Measurements from ENCODE around the gene PCDHA4. TPM values are rescaled to one million over a fixed set of nuclear protein-coding genes. Genes with fewer than 3 reads are reported as not detected.

PCDHA4 gene
- polyA plus RNA-seq (2012; ENCODE audit: insufficient read length, low read depth): not detected

DNA sequence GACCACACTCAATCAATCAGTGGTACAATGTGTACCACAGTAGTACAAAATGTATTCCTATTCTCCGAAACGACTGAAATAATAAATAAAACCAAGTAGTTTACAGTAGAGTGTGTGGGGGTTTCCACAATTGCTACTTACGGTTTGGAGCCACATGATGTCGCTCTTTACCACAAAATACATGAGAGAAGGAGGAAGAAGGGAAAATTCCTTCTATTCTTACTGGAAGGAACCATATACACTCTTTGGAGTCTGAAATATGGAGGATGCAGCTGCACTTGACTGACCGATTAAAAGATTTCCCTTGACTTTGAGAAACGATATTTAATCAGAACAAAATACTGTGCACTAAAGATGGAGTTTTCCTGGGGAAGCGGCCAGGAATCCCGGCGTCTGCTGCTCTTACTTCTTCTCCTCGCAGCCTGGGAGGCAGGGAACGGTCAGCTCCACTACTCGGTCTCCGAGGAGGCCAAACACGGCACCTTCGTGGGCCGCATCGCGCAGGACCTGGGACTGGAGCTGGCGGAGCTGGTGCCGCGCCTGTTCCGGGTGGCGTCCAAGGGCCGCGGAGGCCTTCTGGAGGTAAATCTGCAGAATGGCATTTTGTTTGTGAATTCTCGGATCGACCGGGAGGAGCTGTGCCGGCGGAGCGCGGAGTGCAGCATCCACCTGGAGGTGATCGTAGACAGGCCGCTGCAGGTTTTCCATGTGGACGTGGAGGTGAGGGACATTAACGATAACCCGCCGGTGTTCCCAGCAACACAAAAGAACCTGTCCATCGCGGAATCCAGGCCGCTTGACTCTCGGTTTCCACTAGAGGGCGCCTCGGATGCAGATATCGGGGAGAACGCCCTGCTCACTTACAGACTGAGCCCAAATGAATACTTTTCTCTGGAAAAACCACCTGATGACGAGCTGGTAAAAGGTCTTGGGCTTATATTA is at the start of gene PCDHA4:
Gene PCDHA4, plus strand, starts transcription at position 235 of the 942 bp plus-strand sequence.
- TF ChIP-seq FOXP2 (optimal IDR thresholded peaks at IDR 0.05; ENCODE audit: borderline replicate concordance, extremely low read depth, extremely low read length, insufficient read depth) (no peak), TAF1 (IDR thresholded peaks at IDR 0.05; ENCODE audit: borderline replicate concordance, insufficient read depth, low read length) (no peak), POLR2AphosphoS5 (IDR thresholded peaks at IDR 0.05; ENCODE audit: low read depth, low read length) (no peak), SIN3A (IDR thresholded peaks at IDR 0.05; ENCODE audit: borderline replicate concordance, insufficient read depth, low read length) (no peak)
- TF ChIP-seq, protein P1, sequence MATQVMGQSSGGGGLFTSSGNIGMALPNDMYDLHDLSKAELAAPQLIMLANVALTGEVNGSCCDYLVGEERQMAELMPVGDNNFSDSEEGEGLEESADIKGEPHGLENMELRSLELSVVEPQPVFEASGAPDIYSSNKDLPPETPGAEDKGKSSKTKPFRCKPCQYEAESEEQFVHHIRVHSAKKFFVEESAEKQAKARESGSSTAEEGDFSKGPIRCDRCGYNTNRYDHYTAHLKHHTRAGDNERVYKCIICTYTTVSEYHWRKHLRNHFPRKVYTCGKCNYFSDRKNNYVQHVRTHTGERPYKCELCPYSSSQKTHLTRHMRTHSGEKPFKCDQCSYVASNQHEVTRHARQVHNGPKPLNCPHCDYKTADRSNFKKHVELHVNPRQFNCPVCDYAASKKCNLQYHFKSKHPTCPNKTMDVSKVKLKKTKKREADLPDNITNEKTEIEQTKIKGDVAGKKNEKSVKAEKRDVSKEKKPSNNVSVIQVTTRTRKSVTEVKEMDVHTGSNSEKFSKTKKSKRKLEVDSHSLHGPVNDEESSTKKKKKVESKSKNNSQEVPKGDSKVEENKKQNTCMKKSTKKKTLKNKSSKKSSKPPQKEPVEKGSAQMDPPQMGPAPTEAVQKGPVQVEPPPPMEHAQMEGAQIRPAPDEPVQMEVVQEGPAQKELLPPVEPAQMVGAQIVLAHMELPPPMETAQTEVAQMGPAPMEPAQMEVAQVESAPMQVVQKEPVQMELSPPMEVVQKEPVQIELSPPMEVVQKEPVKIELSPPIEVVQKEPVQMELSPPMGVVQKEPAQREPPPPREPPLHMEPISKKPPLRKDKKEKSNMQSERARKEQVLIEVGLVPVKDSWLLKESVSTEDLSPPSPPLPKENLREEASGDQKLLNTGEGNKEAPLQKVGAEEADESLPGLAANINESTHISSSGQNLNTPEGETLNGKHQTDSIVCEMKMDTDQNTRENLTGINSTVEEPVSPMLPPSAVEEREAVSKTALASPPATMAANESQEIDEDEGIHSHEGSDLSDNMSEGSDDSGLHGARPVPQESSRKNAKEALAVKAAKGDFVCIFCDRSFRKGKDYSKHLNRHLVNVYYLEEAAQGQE (IDR thresholded peaks at IDR 0.05; ENCODE audit: insufficient read depth in 1 of 2, low read depth in 2 of 2, low read length in 2 of 2): no peak

DNA sequence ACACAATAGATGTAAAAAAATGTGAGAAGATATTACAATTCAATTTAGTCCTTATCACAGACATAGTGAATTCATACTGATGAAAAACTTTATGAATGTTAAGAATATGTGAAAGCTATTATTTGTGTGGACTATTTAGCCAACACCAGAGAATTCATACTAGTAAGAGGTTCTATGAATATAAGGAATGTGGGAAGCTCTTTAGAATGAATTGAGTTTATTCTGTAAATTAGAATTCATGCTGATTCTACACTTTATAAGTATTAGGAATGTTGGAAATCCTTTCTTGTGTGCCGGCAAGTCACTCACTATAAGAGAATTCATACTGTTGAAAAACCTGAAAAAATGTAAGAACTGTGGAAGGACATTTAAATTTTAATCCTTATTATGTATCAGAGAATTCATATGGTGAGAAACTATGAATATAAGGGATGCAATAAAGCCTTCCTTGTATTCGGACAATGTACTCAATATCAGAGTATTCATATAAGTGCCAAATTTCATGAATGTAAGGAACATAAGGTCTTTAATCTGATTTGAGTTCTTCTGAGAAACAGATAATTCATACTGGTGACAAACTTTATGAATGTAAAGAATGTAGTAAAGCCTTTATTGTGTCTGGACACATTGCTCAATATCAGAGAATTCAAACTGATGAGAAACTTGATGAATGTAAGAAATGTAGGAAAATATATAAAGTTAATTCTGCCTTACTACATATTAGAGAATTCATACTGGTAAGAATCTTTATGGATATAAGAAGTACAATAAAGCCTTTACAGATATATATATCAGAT is 42.5 kb upstream of the PCDHA4 start:
- TF ChIP-seq TAF1 (IDR thresholded peaks at IDR 0.05; ENCODE audit: borderline replicate concordance, insufficient read depth, low read length) (no peak), FOXP2 (optimal IDR thresholded peaks at IDR 0.05; ENCODE audit: borderline replicate concordance, extremely low read depth, extremely low read length, insufficient read depth) (no peak), POLR2AphosphoS5 (IDR thresholded peaks at IDR 0.05; ENCODE audit: low read depth, low read length) (no peak), SIN3A (IDR thresholded peaks at IDR 0.05; ENCODE audit: borderline replicate concordance, insufficient read depth, low read length) (no peak)
- TF ChIP-seq, protein P1 (IDR thresholded peaks at IDR 0.05; ENCODE audit: insufficient read depth in 1 of 2, low read depth in 2 of 2, low read length in 2 of 2): no peak

DNA sequence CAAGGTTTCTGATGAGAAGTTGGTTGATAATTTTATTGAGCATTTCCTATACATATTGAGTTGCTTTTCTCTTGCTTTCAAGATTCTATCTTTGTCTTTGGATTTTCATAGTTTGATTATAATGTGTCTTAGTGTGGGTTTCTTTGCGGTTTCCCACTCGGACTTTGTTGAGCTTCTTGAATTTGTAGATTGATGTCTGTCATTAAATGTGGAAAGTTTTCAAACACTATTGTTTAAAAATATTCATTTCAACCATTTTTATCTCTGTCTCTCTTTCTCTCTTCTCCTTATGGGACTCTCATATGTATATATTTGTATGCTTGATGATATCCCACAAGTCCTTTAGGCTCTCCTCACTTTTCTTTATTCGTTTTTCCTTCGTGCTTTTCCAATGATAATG is 39.4 kb upstream of the PCDHA4 start:
- no peak for TF ChIP-seq POLR2AphosphoS5 (IDR thresholded peaks at IDR 0.05; ENCODE audit: low read depth, low read length)
- TF ChIP-seq FOXP2 (optimal IDR thresholded peaks at IDR 0.05; ENCODE audit: borderline replicate concordance, extremely low read depth, extremely low read length, insufficient read depth): no peak
- TF ChIP-seq, protein P1 (IDR thresholded peaks at IDR 0.05; ENCODE audit: insufficient read depth in 1 of 2, low read depth in 2 of 2, low read length in 2 of 2): no peak
- no peak for TF ChIP-seq TAF1 (IDR thresholded peaks at IDR 0.05; ENCODE audit: borderline replicate concordance, insufficient read depth, low read length)
- TF ChIP-seq SIN3A (IDR thresholded peaks at IDR 0.05; ENCODE audit: borderline replicate concordance, insufficient read depth, low read length): no peak

- no peak for TF ChIP-seq TAF1 (IDR thresholded peaks at IDR 0.05; ENCODE audit: borderline replicate concordance, insufficient read depth, low read length)
- TF ChIP-seq, protein P1 (IDR thresholded peaks at IDR 0.05; ENCODE audit: insufficient read depth in 1 of 2, low read depth in 2 of 2, low read length in 2 of 2): no peak
- no peak for TF ChIP-seq FOXP2 (optimal IDR thresholded peaks at IDR 0.05; ENCODE audit: borderline replicate concordance, extremely low read depth, extremely low read length, insufficient read depth)
- no peak for TF ChIP-seq SIN3A (IDR thresholded peaks at IDR 0.05; ENCODE audit: borderline replicate concordance, insufficient read depth, low read length)
- TF ChIP-seq POLR2AphosphoS5 (IDR thresholded peaks at IDR 0.05; ENCODE audit: low read depth, low read length): no peak
Observed at GRCh38 chr5:140780512-140780911, 26.4 kb upstream of the PCDHA4 start.

Measured in PFSK-1 (cell line).